22Rv1 (cell line): ENCODE results near the gene BMPER.

Experiments
- H3K27ac ChIP-seq: fragments of 450-650 bp; 2 replicates; pipeline ENCODE4 v1.5.1; 2017
- ZFX ChIP-seq: fragments of 450-650 bp; IDR thresholded peaks from 2 replicates; pipeline ENCODE4 v1.6.1; 2017; ENCODE audit warnings: antibody characterized with exemption, borderline replicate concordance
- TF ChIP-seq, protein P1 (sequence below): fragments of 450-650 bp; IDR thresholded peaks from 2 replicates; pipeline ENCODE4 v1.5.1; 2017; ENCODE audit warnings: mild to moderate bottlenecking

Gene BMPER

DNA sequence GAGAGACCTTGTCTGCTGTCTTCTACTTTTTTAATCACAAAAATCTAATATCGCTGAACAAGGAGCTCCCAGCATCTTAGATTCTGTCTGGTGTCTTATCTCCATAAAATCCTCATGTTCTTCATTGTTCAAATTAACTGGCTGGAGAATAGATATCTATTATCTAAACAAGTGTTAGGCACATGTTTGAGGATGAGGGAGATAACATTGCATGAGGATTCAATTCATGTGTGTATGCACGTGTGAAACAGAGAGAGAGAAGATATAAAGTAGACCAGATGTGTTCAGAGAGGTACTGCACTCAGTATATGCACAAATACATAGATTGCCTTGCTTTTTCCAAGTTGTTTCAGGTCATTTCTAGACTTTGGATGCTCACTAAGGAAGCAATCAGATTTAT is 5.4 kb downstream of the BMPER start:
- no peak overlapping the region for H3K27ac ChIP-seq
- TF ChIP-seq, protein P1, sequence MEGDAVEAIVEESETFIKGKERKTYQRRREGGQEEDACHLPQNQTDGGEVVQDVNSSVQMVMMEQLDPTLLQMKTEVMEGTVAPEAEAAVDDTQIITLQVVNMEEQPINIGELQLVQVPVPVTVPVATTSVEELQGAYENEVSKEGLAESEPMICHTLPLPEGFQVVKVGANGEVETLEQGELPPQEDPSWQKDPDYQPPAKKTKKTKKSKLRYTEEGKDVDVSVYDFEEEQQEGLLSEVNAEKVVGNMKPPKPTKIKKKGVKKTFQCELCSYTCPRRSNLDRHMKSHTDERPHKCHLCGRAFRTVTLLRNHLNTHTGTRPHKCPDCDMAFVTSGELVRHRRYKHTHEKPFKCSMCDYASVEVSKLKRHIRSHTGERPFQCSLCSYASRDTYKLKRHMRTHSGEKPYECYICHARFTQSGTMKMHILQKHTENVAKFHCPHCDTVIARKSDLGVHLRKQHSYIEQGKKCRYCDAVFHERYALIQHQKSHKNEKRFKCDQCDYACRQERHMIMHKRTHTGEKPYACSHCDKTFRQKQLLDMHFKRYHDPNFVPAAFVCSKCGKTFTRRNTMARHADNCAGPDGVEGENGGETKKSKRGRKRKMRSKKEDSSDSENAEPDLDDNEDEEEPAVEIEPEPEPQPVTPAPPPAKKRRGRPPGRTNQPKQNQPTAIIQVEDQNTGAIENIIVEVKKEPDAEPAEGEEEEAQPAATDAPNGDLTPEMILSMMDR: no peak
- no peak for TF ChIP-seq ZFX

DNA sequence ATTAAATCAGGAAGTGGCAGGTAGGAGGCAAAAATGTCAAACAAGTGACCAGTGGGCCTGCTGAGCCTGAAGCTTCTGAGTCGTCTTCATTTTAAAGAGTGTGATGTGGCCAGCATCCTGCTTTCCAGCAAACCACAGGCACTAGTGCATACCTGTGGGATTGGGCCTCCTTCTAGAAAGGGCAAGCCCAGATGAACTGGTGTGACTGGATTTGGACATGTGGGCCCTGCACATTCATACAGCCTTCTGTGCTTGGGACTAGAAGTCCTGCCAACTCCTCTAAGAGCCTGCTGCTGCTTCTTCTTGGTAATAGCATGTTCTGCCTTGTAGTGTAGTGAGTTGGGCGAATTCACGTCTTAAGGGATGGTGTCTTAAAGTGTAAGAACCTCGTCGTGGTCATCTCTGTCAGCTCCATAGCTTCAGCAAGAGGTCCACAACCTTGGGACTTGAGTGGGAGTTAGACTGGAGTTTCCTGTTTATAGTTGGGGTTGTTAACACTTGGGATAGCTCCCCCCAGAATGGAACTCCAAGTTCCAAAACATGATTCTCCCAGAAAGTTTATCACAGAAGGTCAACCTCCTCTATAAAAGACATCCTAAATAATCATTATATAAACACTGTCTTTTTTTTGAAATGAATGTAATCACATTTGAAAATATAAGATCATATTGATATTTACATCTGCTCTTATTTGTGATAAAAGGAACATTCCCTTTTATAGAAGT is 11.2 kb downstream of the BMPER start:
- TF ChIP-seq ZFX: no peak
- TF ChIP-seq, protein P1: no peak
- no peak overlapping the region for H3K27ac ChIP-seq

DNA sequence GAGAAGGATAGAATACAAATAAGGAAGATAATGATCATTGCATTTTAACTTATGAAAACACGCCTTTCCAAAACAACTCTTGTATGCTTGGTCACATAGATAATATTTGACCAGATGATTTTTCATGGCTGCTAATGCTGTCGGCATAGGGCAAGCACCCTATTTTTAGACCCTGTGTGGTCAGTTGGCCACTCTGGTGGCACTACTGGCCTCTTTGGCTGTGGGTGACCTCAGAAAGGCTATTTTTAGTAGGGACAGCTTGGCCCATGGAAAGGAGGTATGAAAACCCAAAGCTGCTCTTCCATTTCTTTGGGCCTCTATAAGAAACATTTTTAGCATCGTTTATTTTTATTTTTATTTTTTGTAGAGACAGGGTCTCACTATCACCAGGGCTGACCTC is 12.3 kb downstream of the BMPER start:
- H3K27ac ChIP-seq: no peak overlapping the region

DNA sequence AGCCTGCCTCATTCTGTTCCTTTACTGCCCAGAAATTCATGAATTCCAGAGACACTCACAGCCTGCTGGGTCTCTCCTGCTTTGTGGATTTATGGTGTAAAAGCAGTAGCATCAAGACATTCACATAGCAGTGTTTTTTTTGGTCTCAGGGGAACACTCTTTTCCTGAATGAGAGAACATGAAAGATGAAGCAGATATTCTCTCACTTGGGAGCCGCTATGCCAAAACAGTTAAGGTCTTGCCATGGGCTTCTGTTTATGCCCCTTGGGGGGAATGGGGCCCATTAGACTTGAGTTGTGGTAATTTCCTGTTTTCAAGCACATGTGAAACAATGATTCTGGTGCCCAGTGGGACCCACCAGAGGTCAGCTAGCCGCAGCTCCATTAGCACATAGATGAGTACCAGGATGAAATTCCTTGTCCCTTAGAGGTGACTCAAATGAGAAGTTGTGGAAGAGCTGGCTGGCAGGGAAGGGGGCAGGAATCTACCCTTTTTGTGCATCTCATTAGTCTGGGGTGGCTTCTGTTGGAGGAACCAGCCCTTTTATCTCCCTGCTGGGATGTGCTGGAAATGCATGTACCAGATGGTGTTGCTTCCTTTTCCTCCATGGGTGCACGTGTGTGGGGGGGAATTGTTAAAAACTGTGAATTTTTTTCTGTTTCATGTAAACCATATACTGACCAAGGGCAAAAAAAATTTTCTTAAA is 13.3 kb downstream of the BMPER start:
- TF ChIP-seq, protein P1: no peak
- TF ChIP-seq ZFX: no peak
- H3K27ac ChIP-seq: no peak overlapping the region

More for the DNA sequence above, 12.3 kb downstream of the BMPER start:
- TF ChIP-seq, protein P1: no peak
- no peak for TF ChIP-seq ZFX

DNA sequence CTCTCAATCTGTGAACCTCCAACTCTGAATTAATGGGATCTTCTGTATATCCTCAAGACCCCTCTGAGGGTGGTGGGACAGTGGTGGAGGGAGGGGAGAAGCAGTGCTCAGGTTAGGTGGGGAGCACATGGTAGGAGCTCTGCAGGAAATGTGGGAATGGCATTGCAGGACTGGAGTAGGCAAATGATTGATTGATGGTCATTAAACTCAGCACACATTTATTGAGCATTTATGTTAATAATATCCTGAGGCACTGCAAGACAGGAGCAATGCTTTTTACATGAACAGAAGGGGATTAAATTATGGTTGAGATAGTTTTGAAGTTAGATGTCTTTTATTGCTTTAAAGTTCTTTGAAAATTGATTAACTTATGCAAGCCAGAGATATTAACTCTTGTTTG is 14.1 kb downstream of the BMPER start:
- TF ChIP-seq, protein P1: no peak
- TF ChIP-seq ZFX: no peak
- no peak overlapping the region for H3K27ac ChIP-seq

DNA sequence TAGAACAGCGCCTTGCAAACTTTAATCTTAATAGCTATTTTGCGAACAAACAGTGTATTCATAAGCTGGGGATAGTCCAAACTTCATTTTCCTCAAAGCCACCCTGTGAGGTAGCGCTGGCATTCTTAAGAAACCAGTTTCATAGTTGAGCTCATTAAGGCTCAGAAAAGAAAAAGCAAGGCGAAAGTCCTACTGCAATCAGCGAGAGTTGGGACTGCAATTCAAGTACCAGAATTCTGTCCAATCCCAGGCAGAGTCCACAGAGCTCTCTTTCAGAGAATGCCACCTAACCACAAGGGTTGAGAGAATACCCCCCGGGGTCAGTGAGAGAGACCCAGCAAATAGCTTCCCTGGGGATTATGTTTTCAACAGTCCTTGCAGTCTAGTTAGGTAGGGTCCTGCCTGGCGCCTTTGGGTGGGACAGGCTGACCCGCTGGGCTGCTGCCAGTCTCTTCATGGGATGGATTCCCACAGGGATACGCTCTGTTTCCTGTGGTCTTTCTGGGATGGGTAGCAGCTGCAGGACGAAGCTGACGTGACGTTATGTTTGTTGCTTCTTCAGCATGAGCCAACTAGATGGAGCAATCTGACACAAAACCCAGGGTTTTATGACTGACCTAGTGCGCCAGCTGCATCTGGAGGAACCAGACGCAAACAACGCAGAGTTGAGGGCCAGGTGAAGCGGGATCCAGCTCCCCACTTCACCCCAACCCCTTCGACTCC is 16.0 kb downstream of the BMPER start:
- H3K27ac ChIP-seq: no peak overlapping the region
- TF ChIP-seq, protein P1: no peak
- TF ChIP-seq ZFX: no peak
